ENCODE measurements around the gene CREG1.
"Not testable (repeated sequence)": the region's sequence is repeated elsewhere in the genome, so short reads cannot be mapped to it uniquely, and the experiment has no call there.

Gene CREG1

DNA sequence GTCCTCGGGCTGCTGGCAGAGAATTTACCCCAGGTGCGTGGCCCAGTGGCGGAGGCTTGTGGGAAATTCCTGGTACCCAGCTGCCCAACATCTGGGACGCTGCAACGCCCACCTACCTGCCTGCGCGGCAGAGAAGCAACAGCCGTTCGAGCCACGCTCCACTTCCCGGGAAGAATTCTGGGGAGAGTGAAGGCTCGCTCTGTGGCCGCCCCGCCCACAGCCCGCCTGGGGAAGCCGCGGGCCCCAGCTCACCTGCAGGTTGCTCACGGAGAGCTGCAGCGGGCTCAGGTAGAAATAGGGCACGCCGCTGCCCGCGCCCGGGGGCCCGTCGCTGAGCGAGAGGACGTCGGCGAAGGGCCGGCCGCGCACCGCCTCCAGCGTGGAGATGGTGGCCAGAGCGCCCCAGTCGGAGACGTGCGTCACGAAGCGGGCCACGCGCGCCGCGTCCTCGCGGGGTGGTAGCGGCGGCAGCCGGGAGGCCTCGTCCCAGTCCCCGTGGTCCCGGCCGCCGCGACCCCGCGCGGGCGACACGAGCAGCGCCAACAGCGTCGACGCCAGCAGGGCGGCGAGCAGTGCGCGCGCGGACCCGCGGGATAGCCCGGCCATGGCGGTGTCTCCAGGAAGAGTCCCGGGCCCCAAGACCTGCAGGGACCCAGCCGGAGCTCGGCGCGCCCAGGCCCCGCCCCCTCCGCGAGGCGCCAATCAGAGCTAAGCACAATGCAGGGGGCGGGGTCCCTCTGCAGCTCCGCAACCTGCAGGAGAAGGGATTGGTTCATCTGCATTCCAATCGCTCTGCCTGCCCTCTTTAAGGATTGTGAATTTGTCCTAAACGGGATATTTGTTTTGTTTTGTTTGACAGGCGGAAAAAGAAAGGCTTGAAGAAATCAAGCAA lies at the start of gene CREG1:
TSS of gene CREG1 (minus strand) at position 627 of the 892 bp plus-strand sequence.
- peak; percentile 67 to 81 for DNase-seq (ENCODE audit: low read depth in 2 of 2)

DNA sequence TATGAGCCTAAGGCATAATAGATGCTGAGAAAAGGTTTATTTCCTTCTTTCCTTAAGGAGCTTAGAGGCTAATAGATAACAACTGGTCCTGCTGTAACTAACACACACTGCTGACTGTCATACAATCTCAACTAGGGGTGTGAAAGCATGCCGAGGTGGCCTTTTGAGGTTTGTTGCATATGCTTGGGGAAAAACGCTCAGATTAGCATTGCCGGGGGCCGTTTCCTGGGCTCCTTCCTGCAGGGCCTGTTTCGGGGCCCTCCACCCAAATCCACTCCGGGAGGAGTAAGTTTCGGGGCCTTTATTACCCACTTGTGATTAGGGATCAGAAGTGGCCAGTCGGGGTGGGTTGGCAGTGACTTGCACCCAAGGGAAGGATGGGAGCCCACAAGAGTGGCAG lies 49.3 kb upstream of the CREG1 start:
- no peak for DNase-seq (ENCODE audit: low read depth in 2 of 2)

DNA sequence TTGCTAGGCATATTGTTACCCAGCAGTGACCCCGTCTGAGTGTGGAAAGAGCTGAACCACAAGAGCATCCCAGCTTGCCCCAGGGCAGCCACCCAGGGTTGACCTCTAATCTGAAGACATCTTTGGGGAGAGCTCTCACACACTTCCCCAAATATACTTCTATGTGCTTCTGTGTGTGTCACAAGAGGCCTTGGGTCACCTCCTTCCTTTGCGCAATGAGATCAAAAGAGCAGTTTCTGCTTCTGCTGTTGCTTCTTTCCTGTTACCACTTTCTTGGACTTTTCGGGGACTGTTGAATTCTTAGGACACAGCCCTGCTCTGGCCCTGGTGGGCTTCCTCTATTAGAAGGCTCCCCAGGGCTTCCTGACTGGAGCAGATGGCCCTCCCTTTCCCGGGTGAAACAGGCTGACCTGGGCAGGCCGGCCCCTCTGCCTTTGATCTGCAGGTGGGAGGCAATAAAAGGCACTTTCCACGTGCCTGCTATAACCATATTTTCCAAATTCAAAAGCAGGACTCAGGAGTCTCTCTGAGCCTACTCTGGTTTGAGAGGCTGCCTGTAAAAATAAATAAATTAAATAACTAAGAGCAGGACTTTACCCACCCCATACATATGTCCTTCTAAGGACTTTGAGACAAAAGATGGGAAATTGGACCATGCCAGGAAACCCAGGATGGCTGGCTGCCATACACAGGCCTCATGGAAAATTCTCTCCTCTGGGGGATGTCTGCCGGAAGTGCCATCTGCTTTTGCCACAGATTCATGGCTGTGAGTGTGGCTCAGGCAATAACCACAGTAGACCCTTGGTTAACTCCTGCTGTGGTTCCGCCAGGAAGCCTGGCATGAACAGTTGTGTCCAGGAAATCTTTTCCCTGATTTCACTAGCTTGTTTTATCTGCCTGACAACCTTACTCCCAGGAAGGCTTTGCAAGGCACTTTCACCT lies 48.2 kb upstream of the CREG1 start:
- DNase-seq (ENCODE audit: low read depth in 2 of 2) = no peak

DNA sequence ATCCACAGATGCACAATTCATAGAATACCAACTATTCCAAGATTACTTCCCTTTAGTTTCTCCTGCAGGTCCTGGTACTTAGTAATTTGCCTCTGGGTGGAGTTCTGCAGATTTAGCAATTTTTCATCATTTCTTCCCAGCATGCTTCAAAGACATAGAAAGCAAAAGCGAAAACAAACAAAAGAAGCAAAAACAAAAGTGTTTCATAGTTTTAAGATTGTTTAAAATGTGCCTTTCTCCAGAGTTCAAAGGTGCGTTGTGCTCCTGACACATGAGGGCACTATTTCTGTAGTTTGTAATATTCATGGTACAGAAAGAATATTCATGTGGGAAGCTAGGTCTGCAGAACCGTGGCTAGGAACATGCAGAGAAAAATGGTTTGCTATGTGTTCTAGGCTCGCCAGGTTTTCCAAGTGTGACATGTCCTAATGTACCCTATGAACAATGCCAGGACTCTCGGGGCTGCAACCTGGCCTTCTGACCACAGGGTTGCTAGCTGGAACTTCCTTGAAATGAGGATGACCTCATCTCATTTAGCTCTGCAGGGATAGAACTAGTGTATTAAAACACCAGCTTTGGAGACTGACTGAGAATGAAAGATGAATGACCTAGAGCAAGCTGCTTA lies 46.5 kb upstream of the CREG1 start:
- DNase-seq (ENCODE audit: low read depth in 2 of 2) = no peak

DNA sequence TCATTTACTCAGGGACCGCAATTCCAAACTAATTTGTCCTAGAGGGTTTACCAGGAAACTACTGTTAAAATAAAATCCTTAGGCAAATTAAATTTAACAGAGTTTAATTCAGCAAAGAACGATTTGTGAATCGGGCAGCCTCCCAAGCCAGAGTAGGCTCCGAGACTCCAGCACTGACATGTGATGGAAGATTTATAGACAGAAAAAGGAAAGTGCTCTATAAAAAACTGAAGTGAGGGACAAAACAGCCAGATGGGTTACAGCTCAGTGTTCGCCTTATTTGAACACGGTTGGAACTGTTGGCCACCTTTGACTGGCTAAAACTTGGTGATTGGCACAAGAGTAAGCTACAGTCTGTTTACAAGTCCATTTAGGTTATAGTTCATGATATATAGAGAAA lies 41.3 kb upstream of the CREG1 start:
- DNase-seq (ENCODE audit: low read depth in 2 of 2) = no peak

DNA sequence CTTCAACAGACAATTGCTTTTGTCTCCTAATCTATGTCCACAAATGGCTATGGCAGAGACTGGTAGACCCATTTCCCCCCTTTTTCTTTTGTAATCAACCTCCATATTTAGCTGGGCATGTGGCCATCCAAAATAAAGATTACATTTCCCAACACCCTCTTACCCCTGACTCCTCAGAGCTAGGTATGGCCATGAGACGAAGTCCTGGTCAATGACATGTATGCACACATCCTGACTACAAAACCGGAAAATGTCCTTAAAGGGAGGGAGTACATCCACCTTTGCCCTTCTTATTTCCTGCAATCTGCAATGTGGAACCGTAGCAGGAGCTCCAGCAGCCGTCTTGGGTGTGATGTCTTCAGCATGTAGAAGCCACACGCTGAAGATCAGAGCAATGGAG lies 40.3 kb upstream of the CREG1 start:
- DNase-seq (ENCODE audit: low read depth in 2 of 2) = no peak

DNA sequence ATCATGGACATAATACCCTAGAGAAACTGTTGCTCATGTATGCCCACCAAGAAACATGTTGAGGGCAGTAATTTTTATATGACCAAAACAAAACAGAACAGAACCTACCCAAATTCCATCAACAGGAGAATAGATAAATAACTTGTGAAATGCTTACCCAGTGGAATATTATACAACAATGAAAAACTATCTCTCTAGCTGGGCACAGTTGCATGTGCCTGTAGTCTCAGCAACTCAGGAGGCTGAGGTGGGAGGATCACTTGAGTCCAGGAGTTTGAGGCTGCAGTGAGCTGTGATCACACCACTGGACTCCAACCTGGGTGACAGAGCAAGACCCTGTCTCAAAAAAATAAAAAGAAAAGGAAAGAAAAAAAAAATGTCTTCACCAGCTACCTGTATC lies 38.9 kb upstream of the CREG1 start:
- DNase-seq (ENCODE audit: low read depth in 2 of 2) = no peak

DNA sequence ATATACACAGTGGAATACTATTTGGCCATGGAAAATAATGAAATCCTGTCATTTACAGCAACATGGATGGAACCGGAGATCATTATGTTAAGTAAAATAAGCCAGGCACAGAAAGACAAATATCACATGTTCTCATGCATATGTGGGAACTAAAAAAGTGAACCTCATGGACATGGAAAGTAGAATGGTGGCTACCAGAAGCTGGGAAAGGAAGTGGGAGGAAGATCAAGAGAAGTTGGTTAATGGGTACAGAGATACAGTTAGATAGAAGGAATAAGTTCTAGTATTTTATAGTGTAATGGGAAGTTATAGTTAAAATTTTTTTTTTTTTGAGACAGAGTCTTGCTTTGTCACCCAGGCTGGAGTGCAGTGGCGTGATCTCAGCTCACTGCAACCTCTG lies 34.8 kb upstream of the CREG1 start:
- no peak for DNase-seq (ENCODE audit: low read depth in 2 of 2)

DNA sequence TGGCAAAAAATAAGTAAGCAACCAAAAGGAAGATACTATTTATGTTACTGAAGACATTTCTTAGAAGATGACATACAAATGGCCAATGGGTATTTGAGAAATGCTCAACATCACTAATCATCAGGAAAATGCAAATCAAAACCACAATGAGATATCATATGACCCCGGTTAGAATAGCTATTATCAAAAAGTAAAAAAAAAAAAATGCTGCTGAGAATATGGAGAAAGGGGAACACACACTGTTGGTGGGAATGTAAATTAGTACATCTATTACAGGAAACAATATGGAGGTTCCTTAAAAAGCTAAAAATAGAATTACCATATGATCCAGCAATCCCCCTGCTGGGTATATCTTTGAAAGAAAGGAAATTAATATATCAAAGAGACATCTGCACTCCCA lies 34.3 kb upstream of the CREG1 start:
- DNase-seq (ENCODE audit: low read depth in 2 of 2) = no peak

DNA sequence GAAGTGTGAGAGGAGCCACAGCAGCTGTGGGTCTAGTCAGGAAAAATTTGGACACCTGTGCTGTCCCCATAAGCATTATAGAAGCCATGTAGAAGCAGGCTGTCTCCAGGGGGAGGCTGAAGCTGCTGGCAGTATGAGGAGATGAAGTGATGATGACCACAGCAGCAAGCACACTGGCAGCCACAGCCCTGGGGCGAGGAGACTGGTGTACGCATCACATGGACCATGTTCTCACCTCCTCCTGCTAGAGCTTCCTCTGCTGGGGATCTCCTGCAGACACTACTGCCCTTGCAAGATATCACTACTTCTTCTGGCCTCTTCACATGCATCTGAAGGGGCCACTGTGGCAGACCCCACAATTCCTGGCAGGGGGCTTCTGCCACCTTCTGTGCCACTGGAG lies 33.8 kb upstream of the CREG1 start:
- DNase-seq (ENCODE audit: low read depth in 2 of 2) = no peak

DNA sequence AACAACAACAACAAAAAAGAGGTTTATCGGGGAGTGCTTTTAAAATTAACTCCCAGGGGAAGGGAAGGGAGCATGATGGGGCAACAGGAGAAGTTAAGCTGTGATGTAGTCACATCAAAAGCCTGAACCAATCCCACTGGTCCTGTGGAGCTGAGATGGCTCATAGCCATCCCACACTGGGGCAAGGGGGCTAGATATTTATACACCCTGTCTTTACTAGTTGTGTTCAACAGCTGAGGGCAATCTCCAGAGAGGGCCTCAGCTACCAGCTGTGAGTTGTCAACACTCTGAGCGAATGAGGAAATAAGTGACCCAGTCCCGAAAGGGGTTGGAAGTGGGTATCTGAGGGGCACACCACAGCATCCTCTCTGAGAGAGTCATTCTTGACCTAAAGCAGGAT lies 31.0 kb upstream of the CREG1 start:
- DNase-seq (ENCODE audit: low read depth in 2 of 2) = no peak

DNA sequence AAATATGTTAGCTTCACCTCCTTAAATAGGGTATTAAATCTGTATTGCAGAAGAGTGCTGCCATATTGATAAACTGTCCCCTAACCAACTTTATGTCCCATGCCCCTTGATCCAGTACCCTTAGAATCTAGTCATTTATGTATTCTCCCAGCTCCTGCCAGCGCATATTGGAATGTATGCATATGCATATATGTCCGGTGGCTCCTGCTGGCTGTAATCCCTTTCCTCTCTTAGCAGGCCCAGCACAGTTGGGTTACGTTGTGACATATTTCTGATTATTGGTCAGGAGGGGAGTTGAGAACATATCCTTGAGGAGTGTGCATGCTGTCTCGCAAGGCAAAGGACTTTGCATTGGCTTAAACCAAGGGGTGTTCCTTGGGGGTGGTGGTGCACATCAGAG lies 29.2 kb upstream of the CREG1 start:
- DNase-seq (ENCODE audit: low read depth in 2 of 2) = no peak

DNA sequence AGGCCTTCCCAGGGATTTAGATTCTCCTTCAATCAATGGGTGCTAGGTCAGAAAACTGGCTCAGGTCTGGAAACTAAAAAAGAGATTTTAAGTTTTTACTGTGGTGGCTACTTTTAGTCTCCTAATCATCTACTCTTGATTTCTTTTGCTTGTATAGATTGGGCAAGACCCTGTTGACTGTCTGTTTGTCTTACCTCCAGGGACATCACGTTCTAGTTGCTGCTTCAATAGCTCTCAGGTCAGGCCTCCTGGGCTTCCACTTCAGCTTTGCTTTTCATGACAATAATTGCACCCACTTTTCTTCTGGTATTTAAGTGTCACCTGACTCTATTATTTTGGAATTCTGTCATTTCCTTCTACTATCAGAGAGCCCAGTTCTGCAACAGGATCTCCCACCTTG lies 28.5 kb upstream of the CREG1 start:
- DNase-seq (ENCODE audit: low read depth in 2 of 2) = no peak

DNA sequence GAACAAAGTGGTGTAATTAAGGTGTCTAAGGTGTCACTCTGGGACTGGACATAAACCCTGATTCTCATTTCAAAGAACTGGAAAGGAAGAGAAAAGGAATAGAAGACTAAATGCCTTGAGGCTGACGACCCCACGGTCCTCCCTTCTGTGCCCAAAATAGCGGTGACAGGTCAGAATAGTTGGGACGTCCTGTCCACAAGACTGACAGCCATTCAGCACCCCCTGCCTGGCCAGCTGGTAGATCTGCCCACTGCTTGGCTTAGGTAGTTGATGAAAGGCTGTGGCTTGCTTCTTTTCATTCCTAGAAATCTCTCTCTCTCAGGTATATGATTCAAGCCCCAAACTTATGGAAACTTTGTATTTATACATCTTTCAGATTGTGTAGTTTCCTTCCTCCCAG lies 26.4 kb upstream of the CREG1 start:
- DNase-seq (ENCODE audit: low read depth in 2 of 2) = no peak

DNA sequence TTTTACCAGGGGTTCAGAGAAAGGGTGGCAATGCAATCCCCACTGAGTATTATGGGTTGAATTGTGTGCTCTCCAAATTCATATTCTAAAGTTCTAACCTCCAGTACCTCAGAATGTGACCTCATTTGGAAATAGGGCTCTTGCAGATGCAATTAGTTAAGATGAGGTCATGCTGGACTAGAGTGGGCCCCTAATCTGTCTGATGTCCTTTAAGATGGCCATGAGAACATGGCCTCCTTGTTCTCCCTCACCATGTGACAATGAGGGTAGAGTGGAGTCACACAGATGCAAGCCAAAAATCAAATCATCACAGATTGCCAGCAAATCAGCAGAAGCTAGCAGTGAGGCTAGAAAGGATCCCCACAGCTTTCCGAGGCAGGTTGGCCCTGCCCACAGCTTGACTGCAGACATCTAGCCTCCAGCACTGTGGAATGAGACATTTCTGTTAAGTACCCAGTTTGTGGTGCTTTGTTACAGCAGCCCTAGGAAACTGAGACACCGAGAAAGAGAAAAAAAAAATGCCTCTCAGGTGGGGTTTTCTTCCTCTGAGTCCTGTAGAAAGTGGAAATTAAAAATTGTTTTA lies 25.5 kb upstream of the CREG1 start:
- DNase-seq (ENCODE audit: low read depth in 2 of 2) = no peak

DNA sequence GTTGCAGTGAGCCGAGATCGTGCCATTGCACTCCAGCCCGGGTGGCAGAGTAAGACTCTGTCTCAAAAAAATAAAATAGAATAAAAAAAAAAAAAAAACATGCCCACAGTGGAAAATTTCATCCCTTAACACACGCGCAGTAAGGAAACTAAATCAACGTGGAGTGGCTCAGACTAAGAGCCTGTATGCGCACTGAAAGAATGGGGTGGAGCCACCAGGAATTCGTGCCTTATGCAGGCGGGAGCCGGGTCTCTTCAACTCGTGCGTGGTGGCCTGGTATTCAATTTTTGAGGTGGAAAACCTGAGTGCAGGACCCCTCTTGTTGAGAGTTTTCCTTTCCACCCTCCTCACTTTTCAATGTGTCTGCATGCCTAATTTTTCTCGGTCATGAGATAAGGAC lies 22.1 kb upstream of the CREG1 start:
- DNase-seq (ENCODE audit: low read depth in 2 of 2) = no peak

DNA sequence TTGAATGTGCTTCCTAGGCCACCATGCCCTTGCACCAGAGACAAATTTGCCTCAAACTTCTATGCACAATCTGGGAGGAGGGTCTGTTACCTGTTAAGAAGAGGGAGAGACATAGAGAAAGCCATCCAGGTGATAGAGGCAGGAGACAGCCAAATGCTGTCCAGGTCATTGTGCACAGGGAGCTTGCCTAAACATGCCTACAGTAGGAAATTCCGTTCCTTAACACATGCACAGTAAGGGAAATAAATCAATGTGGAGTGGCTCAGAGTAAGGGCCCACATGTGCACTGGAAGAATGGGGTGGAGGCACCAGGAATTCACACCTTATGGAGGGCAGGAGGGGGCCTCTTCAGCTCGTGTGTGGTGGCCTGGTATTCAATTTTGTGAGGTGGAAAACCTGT lies 19.5 kb upstream of the CREG1 start:
- DNase-seq (ENCODE audit: low read depth in 2 of 2) = no peak

DNA sequence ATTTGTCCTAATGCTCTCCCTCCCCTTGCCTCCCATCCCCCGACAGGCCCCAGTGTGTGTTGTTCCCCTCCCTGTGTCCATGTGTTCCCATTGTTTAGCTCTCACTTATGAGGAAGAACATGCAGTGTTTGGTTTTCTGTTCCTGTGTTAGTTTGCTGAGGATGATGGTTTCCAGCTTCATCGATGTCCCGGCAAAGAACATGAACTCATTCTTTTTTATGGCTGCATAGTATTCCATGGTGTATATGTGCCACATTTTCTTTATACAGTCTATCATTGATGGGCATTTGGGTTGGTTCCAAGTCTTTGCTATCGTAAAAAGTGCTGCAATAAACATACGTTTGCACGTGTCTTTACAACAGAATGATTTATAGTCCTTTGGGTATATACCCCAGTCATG lies 17.1 kb upstream of the CREG1 start:
- DNase-seq (ENCODE audit: low read depth in 2 of 2) = not testable (repeated sequence)

DNA sequence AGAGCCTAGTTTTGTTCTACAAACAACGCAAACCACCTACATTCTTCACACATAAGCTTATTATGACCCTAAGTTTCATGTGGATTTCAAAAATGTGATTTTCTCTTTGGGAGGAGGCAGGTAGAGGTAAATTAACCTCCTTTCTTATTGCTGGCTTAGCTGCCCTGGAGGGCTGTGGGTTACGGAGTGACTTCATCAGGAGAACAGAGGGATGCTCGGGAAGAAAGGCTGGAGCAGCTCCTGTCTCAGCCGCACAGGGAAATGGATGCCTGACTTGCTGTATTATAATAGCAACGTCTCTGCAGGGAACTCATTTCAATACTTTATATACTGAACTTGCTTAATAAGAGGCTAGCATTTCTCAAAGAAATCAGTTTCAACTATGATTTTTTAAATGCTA lies 14.1 kb upstream of the CREG1 start:
- no peak for DNase-seq (ENCODE audit: low read depth in 2 of 2)

DNA sequence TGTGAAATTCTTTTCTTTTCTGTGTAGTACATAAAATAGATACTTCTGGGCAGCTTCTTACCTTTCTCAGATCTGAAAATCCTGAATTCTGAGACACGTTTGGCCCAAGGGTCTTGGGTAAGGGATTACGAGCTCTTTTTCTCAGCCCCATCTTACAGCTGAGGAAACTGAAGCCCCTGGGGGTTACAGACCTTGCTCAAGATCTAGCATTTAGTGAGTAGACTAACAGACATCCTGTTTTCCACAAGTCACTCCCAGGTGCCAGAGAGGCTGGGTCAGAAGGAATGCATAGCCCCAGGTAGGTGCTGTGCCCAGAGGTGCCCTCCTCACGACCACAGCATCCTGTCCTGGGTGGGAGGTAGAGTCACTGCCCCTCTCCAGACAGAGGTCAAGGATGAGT lies 13.2 kb upstream of the CREG1 start:
- DNase-seq (ENCODE audit: low read depth in 2 of 2) = no peak

DNA sequence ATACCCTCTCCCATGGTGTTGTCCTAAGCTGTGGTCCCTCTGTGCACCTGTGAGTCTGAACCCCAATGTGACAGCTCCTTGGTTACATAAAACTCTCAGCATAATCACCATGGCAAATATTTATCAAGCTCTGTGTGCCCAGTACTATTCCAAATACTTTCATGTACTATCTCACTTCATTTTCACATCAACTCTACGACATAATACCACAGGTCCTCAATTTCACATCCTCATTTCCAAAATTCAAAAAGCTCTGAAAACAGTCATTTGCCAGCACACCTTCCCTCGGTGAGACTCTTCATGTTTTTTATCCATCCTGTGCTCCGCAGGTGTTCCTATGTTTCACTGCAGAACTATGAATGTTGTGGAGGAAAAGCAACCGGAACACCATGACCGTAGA lies 12.4 kb upstream of the CREG1 start:
- DNase-seq (ENCODE audit: low read depth in 2 of 2) = no peak
